Tibial nerve (tissue), 4 donors: ENCODE measurements around the gene GPRIN1.

Source experiments
- CTCF ChIP-seq, 5 experiments: fragments of 200-600 bp in 3 of 5; fragments of 450-650 bp in 2 of 5; sonication (generic) in 3 of 5; IDR thresholded peaks; one replicate each; pipeline ENCODE4 v1.5.1; 2016 to 2019; ENCODE audit warnings: antibody characterized with exemption in 5 of 5, mild to moderate bottlenecking in 3 of 5, moderate library complexity in 2 of 5
- EP300 ChIP-seq, 2 donors: sonication (generic); formaldehyde crosslinking; IDR thresholded peaks; one replicate each; pipeline ENCODE4 v1.6.1; 2017; ENCODE audit warnings: antibody characterized with exemption in 2 of 2, mild to moderate bottlenecking in 1 of 2
- POLR2A ChIP-seq, 2 donors: fragments of 450-650 bp; IDR thresholded peaks; one replicate each; pipeline ENCODE4 v1.6.1; 2017; ENCODE audit warnings: antibody characterized with exemption in 2 of 2, mild to moderate bottlenecking in 2 of 2, moderate library complexity in 2 of 2

DNA sequence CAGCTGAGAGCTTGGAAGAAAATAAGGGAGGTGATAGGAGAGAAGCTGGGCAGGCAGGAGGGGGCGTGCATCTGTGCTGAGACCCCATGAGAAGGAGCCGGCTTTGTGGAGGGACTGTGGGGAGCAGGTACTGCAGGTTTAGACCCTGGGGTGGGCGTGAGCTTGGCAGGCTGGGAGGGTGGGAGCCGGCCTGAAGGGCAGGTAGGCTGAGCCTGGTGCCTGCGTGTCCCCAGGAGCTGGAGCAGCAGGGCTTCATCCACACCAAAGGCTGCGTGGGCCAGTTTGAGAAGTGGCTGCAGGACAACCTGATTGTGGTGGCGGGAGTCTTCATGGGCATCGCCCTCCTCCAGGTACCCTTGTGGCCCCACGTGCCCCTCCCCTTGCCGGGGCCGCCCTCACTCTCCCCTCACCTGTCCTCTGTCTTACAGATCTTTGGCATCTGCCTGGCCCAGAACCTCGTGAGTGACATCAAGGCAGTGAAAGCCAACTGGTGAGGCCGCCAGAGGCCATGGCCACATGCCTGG, 46.6 kb upstream of the GPRIN1 start:
- TF ChIP-seq CTCF (IDR thresholded peaks at IDR 0.05) = no peak
- no peak for TF ChIP-seq EP300 (IDR thresholded peaks at IDR 0.05)
- no peak for TF ChIP-seq POLR2A (IDR thresholded peaks at IDR 0.05)
